ENCODE data around the gene ZNF189.

Gene ZNF189

GRCh38 chr9:101455656-101456240, 57.1 kb downstream of the ZNF189 start:
- DNase-seq: no peak

GRCh38 chr9:101457003-101457402, 58.4 kb downstream of the ZNF189 start:
- no peak for DNase-seq

GRCh38 chr9:101458963-101459631, 60.4 kb downstream of the ZNF189 start:
- DNase-seq: no peak
